GM12878 (cell line): ENCODE data around the gene FLOT1. TPM values are rescaled to one million over a fixed set of nuclear protein-coding genes. Genes with fewer than 3 reads are reported as not detected.

ENCODE experiments used
- ATAC-seq: fragments of 200-7000 bp; cut with Tn5 transposase; 3 replicates; pipeline ENCODE4 v1.9.1; 2020; ENCODE audit warnings: mild to moderate bottlenecking, moderate library complexity
- BruUV-seq: library from RNA; stranded (reverse); fragments of 400-500 nt; replicated peaks from 2 replicates; lab custom pipeline; 2021; lab: Mats Ljungman, UMichigan
- CTCF ChIA-PET: fragments of 300-600 bp; sonication (Branson Sonifier 250); formaldehyde crosslinking; extraction: SDS; loops from one replicate; lab custom pipeline; 2021; ENCODE audit warnings: inconsistent platforms; lab: Yijun Ruan, JAX
- POLR2A ChIA-PET: fragments of 350-600 bp; formaldehyde crosslinking; extraction: SDS; loops from one replicate; lab custom pipeline; 2021; ENCODE audit warnings: inconsistent platforms; lab: Charles Lee
- RAD21 ChIA-PET: fragments of 300-600 bp; sonication (Branson Sonifier 250); formaldehyde crosslinking; loops from one replicate; lab custom pipeline; 2023; ENCODE audit warnings: antibody characterized with exemption; ENCODE audit not compliant: unreplicated experiment; lab: Charles Lee
- SMC1A ChIA-PET: fragments of 300-600 bp; sonication (Branson Sonifier 250); formaldehyde crosslinking; loops from one replicate; lab custom pipeline; 2023; ENCODE audit not compliant: unreplicated experiment, uncharacterized antibody; lab: Charles Lee
- DNase-seq: peaks from one replicate; pipeline ENCODE4 v3.0.0-alpha.2; 2011; ENCODE audit warnings: low read depth, low spot score
- FAIRE-seq: peaks from 3 replicates; lab custom pipeline; 2011; peaks lifted over from hg19 to GRCh38; lab: Jason Lieb, UNC
- H2AFZ ChIP-seq: 2 replicates; pipeline ENCODE4 v1.6.0; 2011; ENCODE audit warnings: low read depth, low read length, control low read depth; ENCODE audit not compliant: control insufficient read depth
- H3K27ac ChIP-seq: 2 replicates; pipeline ENCODE4 v1.5.1; 2011; ENCODE audit warnings: control low read depth; ENCODE audit not compliant: control insufficient read depth, insufficient read depth
- H3K27me3 ChIP-seq, 2 experiments: replicated peaks in 1 of 2; 2 replicates each; pipeline versions ENCODE4 v1.6.0 to v1.6.1; 2011; ENCODE audit warnings: low read length in 1 of 2; ENCODE audit not compliant: control insufficient read depth in 2 of 2, insufficient read depth in 2 of 2
- H3K36me3 ChIP-seq, 2 experiments: 2 replicates each; pipeline ENCODE4 v1.5.1; 2011; ENCODE audit warnings: low read length in 1 of 2; ENCODE audit not compliant: control insufficient read depth in 2 of 2, insufficient read depth in 2 of 2
- H3K4me1 ChIP-seq: 2 replicates; pipeline ENCODE4 v1.6.1; 2011; ENCODE audit warnings: mild to moderate bottlenecking, low read length, moderate library complexity, mixed read lengths; ENCODE audit not compliant: control insufficient read depth, insufficient read depth
- H3K4me2 ChIP-seq: 2 replicates; pipeline ENCODE4 v1.6.0; 2011; ENCODE audit warnings: control low read depth; ENCODE audit not compliant: control insufficient read depth, insufficient read depth
- H3K4me3 ChIP-seq: fragments of 200-600 bp; sonication (generic); 2 replicates; pipeline ENCODE4 v1.5.1; 2016
- H3K79me2 ChIP-seq: 2 replicates; pipeline ENCODE4 v1.6.0; 2011; ENCODE audit warnings: low read length; ENCODE audit not compliant: control insufficient read depth, insufficient read depth
- H3K9ac ChIP-seq: 2 replicates; pipeline ENCODE4 v1.8.0; 2011; ENCODE audit warnings: low read length, control low read depth, mixed read lengths; ENCODE audit not compliant: control insufficient read depth, insufficient read depth
- H3K9me3 ChIP-seq: replicated peaks from 3 replicates; pipeline ENCODE4 v1.5.1; 2011; ENCODE audit warnings: mild to moderate bottlenecking, low read length; ENCODE audit not compliant: control insufficient read depth, insufficient read depth
- H4K20me1 ChIP-seq: 2 replicates; pipeline ENCODE4 v1.6.0; 2011; ENCODE audit not compliant: control insufficient read depth, insufficient read depth
- CHD2 ChIP-seq: IDR thresholded peaks from 2 replicates; pipeline ENCODE4 v1.6.1; 2011; ENCODE audit warnings: low read depth, low read length, improper control_type of control experiment, borderline replicate concordance
- TCF12 ChIP-seq: IDR thresholded peaks from 2 replicates; pipeline ENCODE4 v1.6.1; 2011; ENCODE audit warnings: low read depth, mild to moderate bottlenecking, low read length
- WGBS: methylation state at CpG from one replicate; pipeline ENCODE4 v1.1.6; 2016; ENCODE audit warnings: low lambda C conversion rate; ENCODE audit not compliant: insufficient replicate concordance, insufficient coverage; ENCODE audit errors: missing lambda C conversion rate; 5-methylcytosine and 5-hydroxymethylcytosine counted together
- in situ Hi-C: fragments of 300-500 bp; cut with MboI; formaldehyde crosslinking; loops from 9 replicates; pipeline ENCODE4 v1.14.3; 2018; ENCODE audit warnings: mixed read lengths
- intact Hi-C: fragments of 100-400 bp; cut with micrococcal nuclease; formaldehyde crosslinking; loops from one replicate; pipeline ENCODE4 v1.14.2; 2022; ENCODE audit not compliant: unreplicated experiment
- polyA plus RNA-seq, 11 experiments: library from polyadenylated mRNA; depleted of rRNA in 4 of 11; unstranded in 6 of 11; stranded (reverse) in 5 of 11; fragments of >200 nt; fragmentation: Nextera tagmentation in 4 of 11; fragmentation: Illumina TruSeq in 1 of 11; extraction: Ambion mirVana in 4 of 11; extraction: Trizol in 1 of 11; gene quantifications; 1 replicate in 1 of 11; 2 replicates in 10 of 11; pipeline versions ENCODE4 v1.2.1 to v1.2.3, GENCODE V29; 2011 to 2016; ENCODE audit warnings: inconsistent platforms in 2 of 11, missing spikeins in 2 of 11, low read depth in 1 of 11
- total RNA-seq, 4 experiments: library from RNA; depleted of rRNA in 3 of 4; stranded (reverse); fragments of >200 nt in 3 of 4; fragmentation: Illumina TruSeq in 1 of 4; extraction: Trizol in 1 of 4; gene quantifications; 2 replicates each; pipeline versions ENCODE4 v1.2.1 to v1.2.3, GENCODE V29; 2013 to 2021

FLOT1 gene
- total and polyA plus RNA-seq, 10 of the 15 experiments (the other 5 are each of a cell fraction or from before 2014, with no cell fraction given), result 12.3 to 153 (median 112) TPM

DNA sequence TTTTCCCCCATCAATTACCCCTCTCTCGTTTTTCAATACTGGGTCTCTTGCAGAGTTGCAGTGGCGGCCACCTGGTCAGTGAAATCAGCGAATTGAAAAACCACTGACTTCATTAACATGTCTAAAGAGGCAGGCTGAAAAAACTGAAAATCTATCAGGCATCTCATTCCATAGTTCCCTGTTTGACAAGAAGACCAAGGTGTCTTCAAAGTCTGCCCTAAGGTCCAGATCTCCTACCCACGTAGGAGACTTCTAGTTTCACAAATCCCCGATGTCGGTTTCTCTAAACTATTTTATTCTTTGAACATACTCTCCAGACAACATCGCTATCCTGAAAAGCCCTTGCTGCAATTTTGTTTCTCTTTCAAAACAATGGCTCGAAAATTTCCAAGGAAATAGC is 23.1 kb downstream of the FLOT1 start:
- peak overlapping the region; percentile 92 for H3K27ac ChIP-seq
- no peaks in the 10 kb centered on the region for H3K9me3 ChIP-seq
- ChIA-PET POLR2A (interaction anchor here (0.9 to 11.6 kb wide), 8 partner anchors 16 to 191 kb away, joined by 3 to 200 read pairs (median 6); partner anchors contain the start of genes MRPS18B and NRM), SMC1A (interaction anchor here (0.7 to 17.7 kb wide), 8 partner anchors 12 to 104 kb away, joined by 3 to 265 read pairs (median 4); partner anchors contain the start of gene NRM), RAD21 (interaction anchor here (1.5 to 11.2 kb wide), 4 partner anchors 29 to 194 kb away, joined by 5 to 209 read pairs (median 60); partner anchors contain the start of gene NRM), CTCF (interaction anchor here (0.7 to 22.7 kb wide), 6 partner anchors 9 to 238 kb away, joined by 3 to 487 read pairs (median 4); partner anchors contain the start of gene NRM)
- no peak for ATAC-seq
- no TSS peak for BruUV-seq
- H3K36me3 ChIP-seq, result peaks cover 10 to 14% of the 10 kb centered on the region in 2 experiments
- H3K4me1 ChIP-seq, result peaks cover 19% of the 10 kb centered on the region
- peaks cover 78% of the 10 kb centered on the region for H3K79me2 ChIP-seq
- DNase-seq, result no peak
- H3K4me3 ChIP-seq, result peak overlapping the region; percentile 83
- in situ Hi-C loops, result loop anchor here (5.0 kb wide), 2 partner anchors 37 to 102 kb away; partner anchors contain the start of genes MRPS18B and PPP1R10
- H3K27me3 ChIP-seq, result no peaks in the 10 kb centered on the region
- H3K4me2 ChIP-seq, result peak overlapping the region; percentile 38
- WGBS, result under 1% methylated on average over 8 of the region's 8 CpGs
- peak overlapping the region; percentile 62 for H3K9ac ChIP-seq
- peak overlapping the region; percentile 81 for H2AFZ ChIP-seq
- H4K20me1 ChIP-seq, result peaks cover 6% of the 10 kb centered on the region; the same call in 1 of the 2 replicates
- intact Hi-C loops, result no loop called here
- TF ChIP-seq CHD2 (no peak), TCF12 (0 out of 2 replicates have a peak, but pooled peaks have one; percentile 24)
- FAIRE-seq, result peak; percentile 69
